RCC 7860 (cell line): ENCODE data around the gene KCTD6.

Experiments
- DNase-seq: peaks from one replicate; pipeline ENCODE4 v3.0.0-alpha.2; 2015; ENCODE audit warnings: low spot score
- FAIRE-seq: peaks from 2 replicates; lab custom pipeline; 2012; peaks lifted over from hg19 to GRCh38; lab: Jason Lieb, UNC

The KCTD6 gene

DNA sequence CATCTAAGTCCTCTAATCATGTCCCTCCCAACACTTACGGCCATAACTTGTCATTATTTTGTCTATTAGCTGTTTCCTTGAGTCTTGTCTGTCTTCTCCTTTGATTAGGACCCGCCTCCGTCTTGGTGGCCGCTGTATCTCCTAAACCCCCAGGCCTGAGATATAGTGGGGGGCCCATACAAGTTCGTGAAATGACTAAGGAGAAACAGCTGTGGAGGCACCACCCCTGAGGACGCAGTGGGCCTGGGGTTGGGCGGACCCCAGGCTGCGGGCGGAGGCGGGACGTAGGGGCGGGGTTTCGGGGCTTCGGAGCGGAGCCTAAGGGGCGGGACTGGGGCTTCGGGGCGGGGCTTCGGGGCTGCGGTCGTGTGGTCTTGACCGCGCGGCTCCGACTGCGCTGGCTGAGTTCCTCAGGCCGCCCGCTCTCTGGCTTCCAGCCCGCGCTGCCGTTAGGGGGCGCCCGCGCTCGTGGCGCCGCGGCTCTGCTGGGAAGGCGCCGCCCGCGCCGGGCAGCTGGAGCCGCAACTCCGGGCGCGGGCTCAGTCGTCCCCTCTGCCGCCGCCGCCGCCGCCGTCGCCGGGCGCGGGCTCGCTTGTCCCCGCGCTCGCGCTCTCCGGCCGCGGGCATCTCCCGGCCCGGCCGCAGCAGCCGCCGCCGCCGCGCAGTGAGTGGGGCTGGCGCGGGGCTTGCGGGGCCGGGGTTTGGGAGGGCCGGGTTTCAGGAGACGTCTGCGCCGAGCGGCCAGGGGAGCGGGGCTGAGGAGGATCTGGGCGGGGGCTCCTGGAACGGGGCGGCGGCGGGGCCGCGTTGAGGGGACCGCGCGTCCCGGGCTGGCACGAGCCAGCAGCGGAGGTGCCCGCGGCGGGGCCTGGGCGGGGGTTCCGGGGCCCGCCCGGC is at the start of gene KCTD6:
KCTD6 (plus strand) TSS at position 591 of the 897 bp plus-strand sequence. CDS start 6,660 bp downstream, outside the sequence.
- FAIRE-seq = no peak
- peak; percentile 77 for DNase-seq

DNA sequence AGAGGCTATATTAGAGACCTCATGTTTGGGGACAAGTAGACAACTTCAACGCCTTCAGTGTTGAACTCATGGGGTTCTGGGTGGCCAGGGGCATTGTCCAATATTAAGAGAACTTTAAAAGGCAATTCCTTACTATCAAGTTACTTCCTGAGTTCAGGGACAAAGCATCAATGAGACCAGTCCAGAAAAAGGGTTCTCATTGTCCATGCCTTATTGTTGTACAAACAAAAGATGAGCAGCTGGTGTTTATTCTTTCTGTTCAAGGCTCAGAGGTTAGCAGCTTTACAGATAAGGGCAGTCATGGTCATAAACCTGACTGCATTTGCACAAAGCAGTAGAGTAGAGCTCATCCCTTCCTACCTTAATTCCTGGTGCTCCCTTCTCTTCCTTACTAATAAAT is 39.7 kb upstream of the KCTD6 start:
- DNase-seq (no peak), FAIRE-seq (no peak)

DNA sequence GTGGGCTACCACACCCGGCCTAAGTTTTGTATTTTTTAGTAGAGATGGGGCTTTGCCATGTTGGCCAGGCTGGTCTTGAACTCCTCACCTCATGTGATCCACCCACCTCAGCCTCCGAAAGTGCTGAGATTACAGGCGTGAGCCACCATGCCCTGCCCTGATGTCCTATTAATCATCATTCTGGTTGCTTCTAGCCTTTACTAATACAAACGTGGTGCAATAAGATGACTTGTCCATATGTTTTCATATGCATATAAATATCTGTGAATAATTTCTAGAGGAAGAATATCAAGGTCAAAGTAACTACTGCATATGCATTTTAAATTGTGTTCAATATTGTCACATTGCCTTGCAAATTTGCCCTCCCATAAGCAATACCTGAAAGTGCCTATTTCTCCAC is 32.7 kb upstream of the KCTD6 start:
- DNase-seq = no peak
- no peak for FAIRE-seq

GRCh38 chr3:58462829-58463180 is 29.1 kb upstream of the KCTD6 start:
- FAIRE-seq (no peak), DNase-seq (no peak)

DNA sequence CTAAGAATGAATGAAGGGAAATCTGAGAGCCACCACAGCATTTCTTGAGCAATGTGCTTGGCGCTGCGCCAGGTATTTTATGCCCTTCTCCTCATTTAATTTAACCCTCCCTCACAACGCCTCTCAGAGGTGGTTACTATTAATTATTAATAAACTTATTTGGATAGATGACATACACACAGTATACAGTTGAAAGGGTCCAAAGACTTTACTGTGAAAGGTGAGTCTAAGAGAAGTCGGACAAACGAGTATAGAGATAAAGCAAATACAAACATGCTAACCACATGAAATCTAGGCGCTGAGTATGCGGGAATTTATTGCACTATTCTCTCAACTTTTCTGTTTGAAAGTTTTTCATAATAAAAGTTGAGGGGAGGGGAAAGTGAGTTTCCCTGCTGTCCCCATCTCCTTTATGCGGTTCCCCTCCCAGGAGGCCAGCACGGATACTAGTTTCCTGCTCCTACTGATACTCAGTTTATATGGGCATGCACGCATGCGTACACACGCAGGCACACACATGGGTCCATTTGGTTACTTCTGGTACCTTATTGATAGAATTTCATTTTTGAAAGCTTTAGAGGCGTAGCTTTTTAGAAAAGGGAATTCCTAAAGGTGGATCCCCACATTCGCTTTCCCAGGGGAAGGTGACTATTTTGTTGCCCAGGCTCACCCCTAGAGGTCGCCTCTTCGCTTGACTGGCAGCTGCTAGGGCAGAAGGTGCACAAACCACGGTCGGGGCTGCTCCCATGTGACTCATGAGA is 28.5 kb upstream of the KCTD6 start:
- FAIRE-seq = peak; percentile 60

DNA sequence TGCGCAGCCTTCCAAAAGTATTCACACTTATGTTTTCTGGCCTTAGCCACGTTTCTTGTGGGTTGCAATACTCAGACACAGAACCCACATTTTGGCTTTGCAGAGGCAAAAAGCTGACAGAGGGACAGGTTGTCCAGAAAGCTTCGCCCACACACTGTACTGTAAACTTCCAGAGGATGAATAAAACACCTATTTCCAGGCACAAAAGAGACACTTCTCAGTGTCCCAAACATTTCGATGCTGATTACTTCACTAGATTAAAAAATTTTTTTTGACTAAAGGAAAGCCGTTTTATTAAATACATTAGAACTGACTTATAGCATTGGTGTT is 28.0 kb upstream of the KCTD6 start:
- no peak for FAIRE-seq
- DNase-seq = no peak

More for the DNA sequence above, 28.5 kb upstream of the KCTD6 start:
- peak; percentile 58 for DNase-seq

- FAIRE-seq (no peak), DNase-seq (no peak)
These were observed 27.0 kb upstream of the KCTD6 start for GRCh38 chr3:58464866-58465265.

GRCh38 chr3:58466899-58467563 is 24.9 kb upstream of the KCTD6 start:
- DNase-seq (no peak), FAIRE-seq (no peak)

GRCh38 chr3:58469096-58469495 is 22.8 kb upstream of the KCTD6 start:
- FAIRE-seq = no peak
- no peak for DNase-seq

- no peak for DNase-seq
- no peak for FAIRE-seq
These were observed 21.4 kb upstream of the KCTD6 start for GRCh38 chr3:58470363-58471024.

GRCh38 chr3:58471025-58471887 is 20.6 kb upstream of the KCTD6 start:
- FAIRE-seq (peak; percentile 92), DNase-seq (peak; percentile 69)

GRCh38 chr3:58473275-58473674 is 18.6 kb upstream of the KCTD6 start:
- FAIRE-seq = no peak
- no peak for DNase-seq

DNA sequence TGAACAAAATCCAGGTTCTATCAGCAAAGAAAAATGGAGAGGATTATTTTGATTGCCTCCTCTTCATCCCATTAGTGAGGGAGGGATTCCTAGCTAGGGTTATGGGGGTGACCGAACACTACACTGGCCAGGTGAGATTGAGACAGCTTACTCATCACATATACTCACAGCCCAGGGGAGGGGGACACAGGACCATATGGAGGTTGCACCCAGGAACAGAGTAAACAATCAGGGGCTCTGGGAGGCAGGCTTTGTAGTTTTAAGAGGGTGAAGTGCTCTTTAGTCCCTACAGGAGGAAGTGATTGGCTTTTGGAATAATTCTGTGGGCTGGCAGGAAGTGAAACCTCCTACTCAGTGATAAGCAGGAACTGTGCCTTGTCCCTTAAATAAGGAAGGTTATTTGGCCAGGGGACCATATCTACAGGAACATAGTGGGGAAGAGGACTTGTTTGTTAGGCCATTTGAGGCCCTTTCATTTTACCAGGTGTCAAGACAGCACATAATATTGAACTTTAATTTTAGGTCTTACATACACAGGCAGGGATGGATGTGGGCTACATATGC is 17.5 kb upstream of the KCTD6 start:
- FAIRE-seq (no peak), DNase-seq (no peak)

DNA sequence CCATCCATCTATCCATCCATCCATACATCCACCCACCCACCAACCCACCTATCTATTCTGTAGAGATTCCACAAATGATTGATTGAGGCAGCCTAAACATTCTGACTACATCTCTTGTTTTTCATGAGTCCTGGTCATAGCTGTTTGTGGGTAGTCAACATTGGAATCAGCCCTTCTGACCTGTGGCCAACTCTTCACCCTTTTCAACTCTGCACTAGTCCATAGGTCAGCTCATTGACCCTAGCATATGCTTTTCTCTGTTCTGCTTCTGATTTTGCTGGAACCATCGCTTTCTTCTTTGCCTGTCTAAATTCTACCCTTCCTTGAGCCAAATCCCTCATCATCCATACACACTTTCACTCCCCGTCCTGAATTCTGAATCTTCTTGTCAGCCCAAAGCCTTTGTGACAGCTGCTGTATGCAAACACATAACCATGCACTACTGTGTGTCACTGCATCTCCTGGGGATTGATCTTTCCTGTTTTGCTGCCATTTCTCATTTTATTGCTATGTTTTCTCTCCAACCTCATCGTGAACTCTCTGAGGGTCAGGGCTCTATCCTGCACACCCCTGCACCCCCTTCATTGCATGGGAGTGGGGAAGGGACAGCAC is 16.8 kb upstream of the KCTD6 start:
- FAIRE-seq = no peak

GRCh38 chr3:58478781-58479180 is 13.1 kb upstream of the KCTD6 start:
- FAIRE-seq = no peak

More for the DNA sequence above, 16.8 kb upstream of the KCTD6 start:
- DNase-seq = no peak

GRCh38 chr3:58480309-58480708 is 11.6 kb upstream of the KCTD6 start:
- DNase-seq (no peak), FAIRE-seq (no peak)

More at GRCh38 chr3:58478781-58479180, 13.1 kb upstream of the KCTD6 start:
- no peak for DNase-seq

GRCh38 chr3:58482917-58483636 is 8.8 kb upstream of the KCTD6 start:
- no peak for FAIRE-seq
- no peak for DNase-seq

DNA sequence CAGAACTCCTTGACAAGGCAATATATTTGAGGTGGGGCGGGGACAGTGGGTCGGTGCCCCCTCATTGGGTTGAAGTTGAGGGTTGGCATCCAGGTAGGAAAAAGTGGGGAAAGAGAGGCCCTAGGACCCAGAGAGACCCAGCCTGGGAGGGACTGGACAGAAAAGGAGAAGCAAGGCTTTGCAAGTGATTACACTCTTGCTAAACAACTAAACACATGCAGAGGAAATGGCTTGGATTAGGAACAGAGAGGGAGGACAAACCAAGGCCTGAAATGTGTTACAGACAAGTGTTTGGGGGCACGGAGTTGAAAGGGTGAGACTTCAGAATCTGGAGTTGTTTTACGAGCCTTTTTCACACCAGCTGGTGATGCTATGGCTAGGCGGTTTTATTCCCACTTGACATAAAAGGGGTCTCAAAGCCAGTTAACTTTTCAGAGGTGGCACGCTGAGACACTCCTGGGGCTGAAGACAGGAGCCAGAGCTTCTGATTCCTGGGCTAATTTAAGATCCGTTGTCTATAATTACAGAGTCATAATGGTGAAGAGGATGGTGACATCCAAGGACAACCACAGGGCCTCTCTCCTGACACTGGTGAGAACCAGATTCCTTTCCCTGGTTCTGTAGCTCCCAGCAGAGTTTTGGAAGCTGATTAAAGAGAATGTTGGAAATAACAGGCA is 7.7 kb upstream of the KCTD6 start:
- FAIRE-seq (no peak), DNase-seq (no peak)
